DND-41 (cell line): ENCODE results near the gene PLEK.
"Not testable (repeated sequence)": the region's sequence is repeated elsewhere in the genome, so short reads cannot be mapped to it uniquely, and the experiment has no call there.

ENCODE experiments used
- ATAC-seq: fragments of 200-7000 bp; cut with Tn5 transposase; 3 replicates; pipeline ENCODE4 v1.9.1; 2021; ENCODE audit warnings: low read depth; ENCODE audit not compliant: insufficient read depth
- DNase-seq: peaks from one replicate; pipeline ENCODE4 v3.0.0-alpha.2; 2020
- H2AFZ ChIP-seq: 2 replicates; pipeline ENCODE4 v1.6.0; 2012; ENCODE audit warnings: low read depth, low read length
- H3K27ac ChIP-seq: 2 replicates; pipeline ENCODE4 v1.5.1; 2012; ENCODE audit warnings: low read length, inconsistent platforms
- H3K27me3 ChIP-seq: fragments of 200-600 bp; sonication (generic); 2 replicates; pipeline ENCODE4 v1.6.0; 2012; ENCODE audit warnings: low read length, mild to moderate bottlenecking, inconsistent platforms; ENCODE audit not compliant: insufficient read depth, poor library complexity
- H3K36me3 ChIP-seq: 2 replicates; pipeline ENCODE4 v1.5.1; 2012; ENCODE audit warnings: low read length, inconsistent platforms; ENCODE audit not compliant: insufficient read depth
- H3K4me1 ChIP-seq: 2 replicates; pipeline ENCODE4 v1.5.1; 2012; ENCODE audit warnings: mild to moderate bottlenecking, low read length; ENCODE audit not compliant: insufficient read depth
- H3K4me2 ChIP-seq: 2 replicates; pipeline ENCODE4 v1.6.0; 2012; ENCODE audit warnings: mild to moderate bottlenecking, moderate library complexity, low read length, inconsistent platforms; ENCODE audit not compliant: insufficient read depth
- H3K4me3 ChIP-seq, 2 experiments: fragments of 200-600 bp in 1 of 2; shearing (Covaris generic) in 1 of 2; 2 replicates each; pipeline ENCODE4 v1.5.1; 2012 to 2016; ENCODE audit warnings: inconsistent platforms in 2 of 2, low read length in 2 of 2, mild to moderate bottlenecking in 2 of 2, low read depth in 1 of 2, moderate library complexity in 1 of 2
- H3K79me2 ChIP-seq: 2 replicates; pipeline ENCODE4 v1.6.0; 2012; ENCODE audit warnings: low read length, inconsistent platforms; ENCODE audit not compliant: insufficient read depth
- H3K9ac ChIP-seq: 2 replicates; pipeline ENCODE4 v1.6.0; 2012; ENCODE audit warnings: low read depth, mild to moderate bottlenecking, inconsistent platforms, low read length, moderate library complexity
- H3K9me3 ChIP-seq: 2 replicates; pipeline ENCODE4 v1.5.1; 2012; ENCODE audit warnings: low read length, moderate library complexity, mild to moderate bottlenecking, inconsistent platforms; ENCODE audit not compliant: insufficient read depth, severe bottlenecking
- H4K20me1 ChIP-seq: 2 replicates; pipeline ENCODE4 v1.6.0; 2012; ENCODE audit warnings: low read length; ENCODE audit not compliant: insufficient read depth
- EZH2 ChIP-seq: IDR thresholded peaks from 3 replicates; pipeline ENCODE4 v1.6.1; 2012; ENCODE audit warnings: borderline replicate concordance, low read depth, mild to moderate bottlenecking, moderate library complexity, low read length, inconsistent platforms; ENCODE audit not compliant: severe bottlenecking
- TF ChIP-seq, protein P1 (sequence below): IDR thresholded peaks from 2 replicates; pipeline ENCODE4 v1.5.1; 2012; ENCODE audit warnings: borderline replicate concordance, low read length, moderate library complexity, mild to moderate bottlenecking; ENCODE audit not compliant: poor library complexity, severe bottlenecking; ENCODE audit errors: extremely low read depth

PLEK gene

GRCh38 chr2:68441994-68442322, 76.9 kb downstream of the PLEK start:
- H3K9ac ChIP-seq = no peak overlapping the region
- TF ChIP-seq, protein P1, sequence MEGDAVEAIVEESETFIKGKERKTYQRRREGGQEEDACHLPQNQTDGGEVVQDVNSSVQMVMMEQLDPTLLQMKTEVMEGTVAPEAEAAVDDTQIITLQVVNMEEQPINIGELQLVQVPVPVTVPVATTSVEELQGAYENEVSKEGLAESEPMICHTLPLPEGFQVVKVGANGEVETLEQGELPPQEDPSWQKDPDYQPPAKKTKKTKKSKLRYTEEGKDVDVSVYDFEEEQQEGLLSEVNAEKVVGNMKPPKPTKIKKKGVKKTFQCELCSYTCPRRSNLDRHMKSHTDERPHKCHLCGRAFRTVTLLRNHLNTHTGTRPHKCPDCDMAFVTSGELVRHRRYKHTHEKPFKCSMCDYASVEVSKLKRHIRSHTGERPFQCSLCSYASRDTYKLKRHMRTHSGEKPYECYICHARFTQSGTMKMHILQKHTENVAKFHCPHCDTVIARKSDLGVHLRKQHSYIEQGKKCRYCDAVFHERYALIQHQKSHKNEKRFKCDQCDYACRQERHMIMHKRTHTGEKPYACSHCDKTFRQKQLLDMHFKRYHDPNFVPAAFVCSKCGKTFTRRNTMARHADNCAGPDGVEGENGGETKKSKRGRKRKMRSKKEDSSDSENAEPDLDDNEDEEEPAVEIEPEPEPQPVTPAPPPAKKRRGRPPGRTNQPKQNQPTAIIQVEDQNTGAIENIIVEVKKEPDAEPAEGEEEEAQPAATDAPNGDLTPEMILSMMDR = no peak
- no peak for TF ChIP-seq EZH2
- DNase-seq (no peak), ATAC-seq (no peak)
- H3K27ac ChIP-seq = no peak overlapping the region
- no peak overlapping the region for H3K4me2 ChIP-seq
- H3K9me3 ChIP-seq = no peaks in the 10 kb centered on the region
- H3K36me3 ChIP-seq = no peaks in the 10 kb centered on the region
- H2AFZ ChIP-seq = no peak overlapping the region
- H4K20me1 ChIP-seq = no peaks in the 10 kb centered on the region
- H3K4me3 ChIP-seq = no peak overlapping the region
- H3K79me2 ChIP-seq = no peaks in the 10 kb centered on the region
- no peaks in the 10 kb centered on the region for H3K27me3 ChIP-seq
- no peaks in the 10 kb centered on the region for H3K4me1 ChIP-seq

GRCh38 chr2:68446425-68446824, 81.3 kb downstream of the PLEK start:
- not testable (repeated sequence) for H3K9me3 ChIP-seq, H3K27me3 ChIP-seq, ATAC-seq, H3K9ac ChIP-seq, H3K4me2 ChIP-seq, H2AFZ ChIP-seq, H3K4me3 ChIP-seq, H4K20me1 ChIP-seq, H3K36me3 ChIP-seq, DNase-seq, H3K4me1 ChIP-seq, H3K27ac ChIP-seq, H3K79me2 ChIP-seq
